Measurements from ENCODE around the gene ZNF462. TPM values are rescaled to one million over a fixed set of nuclear protein-coding genes. Genes with fewer than 3 reads are reported as not detected.
"Not testable (repeated sequence)": the region's sequence is repeated elsewhere in the genome, so short reads cannot be mapped to it uniquely, and the experiment has no call there.

ZNF462 gene
- total RNA-seq, 1 donor from 2014 or later = 8.2 TPM

DNA sequence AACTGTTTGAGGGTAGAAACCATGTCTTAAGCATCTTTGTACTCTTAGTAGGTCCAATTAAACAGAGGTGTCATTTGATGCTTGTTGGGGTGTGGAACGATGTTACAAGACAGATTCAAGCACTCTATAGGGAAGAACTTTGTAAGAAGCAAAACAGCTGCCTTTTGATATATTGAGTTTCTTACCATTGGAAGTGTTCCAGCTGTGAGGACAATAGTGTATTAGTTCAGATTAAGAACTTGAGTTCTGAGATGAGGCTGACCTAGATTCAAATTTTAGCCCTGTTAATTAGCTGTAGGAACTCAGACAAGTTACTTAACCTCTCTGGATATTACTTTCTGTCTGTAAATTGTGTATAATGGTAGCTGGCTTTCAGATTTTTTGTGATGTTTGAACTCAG is 19.6 kb upstream of the ZNF462 start:
- TF ChIP-seq, protein P1, sequence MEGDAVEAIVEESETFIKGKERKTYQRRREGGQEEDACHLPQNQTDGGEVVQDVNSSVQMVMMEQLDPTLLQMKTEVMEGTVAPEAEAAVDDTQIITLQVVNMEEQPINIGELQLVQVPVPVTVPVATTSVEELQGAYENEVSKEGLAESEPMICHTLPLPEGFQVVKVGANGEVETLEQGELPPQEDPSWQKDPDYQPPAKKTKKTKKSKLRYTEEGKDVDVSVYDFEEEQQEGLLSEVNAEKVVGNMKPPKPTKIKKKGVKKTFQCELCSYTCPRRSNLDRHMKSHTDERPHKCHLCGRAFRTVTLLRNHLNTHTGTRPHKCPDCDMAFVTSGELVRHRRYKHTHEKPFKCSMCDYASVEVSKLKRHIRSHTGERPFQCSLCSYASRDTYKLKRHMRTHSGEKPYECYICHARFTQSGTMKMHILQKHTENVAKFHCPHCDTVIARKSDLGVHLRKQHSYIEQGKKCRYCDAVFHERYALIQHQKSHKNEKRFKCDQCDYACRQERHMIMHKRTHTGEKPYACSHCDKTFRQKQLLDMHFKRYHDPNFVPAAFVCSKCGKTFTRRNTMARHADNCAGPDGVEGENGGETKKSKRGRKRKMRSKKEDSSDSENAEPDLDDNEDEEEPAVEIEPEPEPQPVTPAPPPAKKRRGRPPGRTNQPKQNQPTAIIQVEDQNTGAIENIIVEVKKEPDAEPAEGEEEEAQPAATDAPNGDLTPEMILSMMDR (IDR thresholded peaks at IDR 0.05; ENCODE audit: insufficient read depth, low read length, severe bottlenecking) = no peak
- Histone ChIP-seq H3K27me3 (ENCODE audit: control insufficient read depth, insufficient read depth, low read length) (no peaks in the 10 kb centered on the region), H3K4me3 (ENCODE audit: low read depth, low read length) (no peak overlapping the region), H3K36me3 (ENCODE audit: control insufficient read depth, insufficient read depth, low read length) (no peaks in the 10 kb centered on the region)
- no peak for DNase-seq (ENCODE audit: low read depth)
- no peak for FAIRE-seq

DNA sequence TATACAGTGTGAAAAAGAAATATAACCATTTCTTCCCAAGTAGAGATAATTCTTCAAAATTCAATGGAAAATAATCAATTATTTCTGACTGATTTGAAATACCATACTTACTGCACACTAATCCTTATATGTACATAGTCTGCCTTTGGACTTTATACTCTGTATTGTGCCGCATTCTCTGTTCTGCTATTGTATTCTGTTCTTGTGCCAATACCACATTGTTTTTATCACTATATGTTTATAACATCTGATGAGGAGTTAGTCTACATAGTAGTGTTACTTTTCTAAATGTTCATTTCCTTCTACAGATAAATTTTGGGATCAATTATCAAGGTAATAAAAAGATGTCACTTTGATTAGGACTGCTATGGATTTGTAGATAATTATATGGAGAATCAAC is 16.7 kb upstream of the ZNF462 start:
- Histone ChIP-seq H3K4me3 (ENCODE audit: low read depth, low read length) (no peak overlapping the region), H3K36me3 (ENCODE audit: control insufficient read depth, insufficient read depth, low read length) (no peaks in the 10 kb centered on the region), H3K27me3 (ENCODE audit: control insufficient read depth, insufficient read depth, low read length) (no peaks in the 10 kb centered on the region)
- TF ChIP-seq, protein P1 (IDR thresholded peaks at IDR 0.05; ENCODE audit: insufficient read depth, low read length, severe bottlenecking) = no peak
- FAIRE-seq (no peak), DNase-seq (ENCODE audit: low read depth) (no peak)

- no peaks in the 10 kb centered on the region for H3K36me3 ChIP-seq (ENCODE audit: control insufficient read depth, insufficient read depth, low read length)
- no peak overlapping the region for H3K4me3 ChIP-seq (ENCODE audit: low read depth, low read length)
- TF ChIP-seq, protein P1 (IDR thresholded peaks at IDR 0.05; ENCODE audit: insufficient read depth, low read length, severe bottlenecking) = no peak
- no peak for FAIRE-seq
- H3K27me3 ChIP-seq (ENCODE audit: control insufficient read depth, insufficient read depth, low read length) = no peaks in the 10 kb centered on the region
- peak; percentile 91 for DNase-seq (ENCODE audit: low read depth)
These were observed 16.1 kb upstream of the ZNF462 start for GRCh38 chr9:106846857-106847256.

DNA sequence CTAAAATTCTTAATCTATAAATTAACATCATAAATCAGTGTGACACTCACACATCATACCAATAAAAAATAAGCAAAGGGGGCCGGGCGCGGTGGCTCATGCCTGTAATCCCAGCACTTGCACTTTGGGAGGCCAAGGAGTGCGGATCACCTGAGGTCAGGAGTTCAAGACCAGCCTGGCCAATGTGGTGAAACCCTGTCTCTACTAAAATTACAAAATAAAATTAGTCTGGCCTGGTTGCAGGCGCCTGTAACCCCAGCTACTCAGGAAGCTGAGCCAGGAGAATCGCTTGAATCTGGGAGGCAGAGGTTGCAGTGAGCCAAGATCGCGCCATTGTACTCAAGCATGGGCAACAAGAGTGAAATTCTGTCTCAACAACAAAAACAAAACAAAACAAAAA is 11.3 kb upstream of the ZNF462 start:
- not testable (repeated sequence) for DNase-seq (ENCODE audit: low read depth); H3K27me3 ChIP-seq (ENCODE audit: control insufficient read depth, insufficient read depth, low read length); H3K4me3 ChIP-seq (ENCODE audit: low read depth, low read length); FAIRE-seq; H3K36me3 ChIP-seq (ENCODE audit: control insufficient read depth, insufficient read depth, low read length)

DNA sequence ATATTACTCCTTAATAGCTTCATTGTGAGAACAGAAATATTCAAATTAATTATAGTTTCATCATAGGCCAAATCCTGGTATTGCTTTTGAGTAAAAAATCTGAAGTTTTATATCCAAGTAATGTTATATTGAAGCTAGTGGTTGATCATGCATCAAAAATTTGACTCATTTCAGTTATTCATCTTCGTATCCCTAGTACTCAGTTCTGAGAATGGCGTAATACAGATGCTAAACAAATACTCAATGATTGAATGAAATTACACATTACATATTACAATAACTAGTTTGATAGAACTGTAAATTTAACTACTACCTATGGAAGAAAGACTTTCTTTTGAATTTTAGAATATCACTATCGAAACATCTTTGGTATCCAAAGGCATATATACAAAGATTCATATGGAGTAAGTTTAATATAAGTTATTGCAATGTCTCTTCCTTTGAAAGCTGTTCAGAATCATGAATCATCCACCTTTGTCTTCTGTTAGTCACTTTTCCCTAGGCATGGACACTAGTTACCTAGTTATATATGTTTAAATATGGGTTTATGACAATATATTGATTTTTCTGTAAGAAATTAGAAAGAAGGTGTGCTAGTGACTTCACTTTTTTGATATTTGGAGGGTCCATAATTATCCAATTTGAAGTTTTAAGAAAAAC is 5.0 kb upstream of the ZNF462 start:
- H3K27me3 ChIP-seq (ENCODE audit: control insufficient read depth, insufficient read depth, low read length) = no peaks in the 10 kb centered on the region
- FAIRE-seq (no peak), DNase-seq (ENCODE audit: low read depth) (peak; percentile 82)
- H3K4me3 ChIP-seq (ENCODE audit: low read depth, low read length) = no peak overlapping the region
- TF ChIP-seq, protein P1 (IDR thresholded peaks at IDR 0.05; ENCODE audit: insufficient read depth, low read length, severe bottlenecking) = no peak
- H3K36me3 ChIP-seq (ENCODE audit: control insufficient read depth, insufficient read depth, low read length) = no peaks in the 10 kb centered on the region

- Histone ChIP-seq H3K36me3 (ENCODE audit: control insufficient read depth, insufficient read depth, low read length) (no peaks in the 10 kb centered on the region), H3K4me3 (ENCODE audit: low read depth, low read length) (peak overlapping the region; percentile 80), H3K27me3 (ENCODE audit: control insufficient read depth, insufficient read depth, low read length) (no peaks in the 10 kb centered on the region)
- TF ChIP-seq, protein P1 (IDR thresholded peaks at IDR 0.05; ENCODE audit: insufficient read depth, low read length, severe bottlenecking) = no peak
- FAIRE-seq = no peak
- DNase-seq (ENCODE audit: low read depth) = peak; percentile 66
These were observed 2.8 kb upstream of the ZNF462 start for GRCh38 chr9:106859957-106860720.
